Panc1 (cell line): ENCODE data around the gene PPP2R3A. TPM values are rescaled to one million over a fixed set of nuclear protein-coding genes. Genes with fewer than 3 reads are reported as not detected.

Experiments
- ATAC-seq: fragments of 200-7000 bp; cut with Tn5 transposase; 2 replicates; pipeline ENCODE4 v1.9.1; 2020; ENCODE audit warnings: mild to moderate bottlenecking, moderate library complexity
- BruUV-seq: library from RNA; stranded (reverse); fragments of 400-500 nt; replicated peaks from 2 replicates; lab custom pipeline; 2021; lab: Mats Ljungman, UMichigan
- CTCF ChIA-PET: fragments of 300-600 bp; sonication (Branson Sonifier 250); formaldehyde crosslinking; loops from one replicate; lab custom pipeline; 2022; ENCODE audit warnings: antibody characterized with exemption; lab: Charles Lee
- POLR2A ChIA-PET: fragments of 300-600 bp; sonication (Branson Sonifier 250); formaldehyde crosslinking; loops from one replicate; lab custom pipeline; 2022; ENCODE audit warnings: antibody characterized with exemption; lab: Charles Lee
- DNase-seq: peaks from one replicate; pipeline ENCODE4 v3.0.0-alpha.2; 2010; ENCODE audit warnings: low read depth, low spot score
- H3K27ac ChIP-seq: 2 replicates; pipeline ENCODE4 v1.5.1; 2011; ENCODE audit warnings: mild to moderate bottlenecking, low read length, inconsistent platforms
- H3K27me3 ChIP-seq: fragments of 200-500 bp; sonication (Bioruptor generic); 2 replicates; pipeline ENCODE4 v1.6.0; 2014; ENCODE audit warnings: low read length, inconsistent platforms; ENCODE audit not compliant: control insufficient read depth, insufficient read depth
- H3K36me3 ChIP-seq: fragments of 200-500 bp; sonication (Bioruptor generic); 2 replicates; pipeline ENCODE4 v1.5.1; 2014; ENCODE audit warnings: inconsistent platforms, mild to moderate bottlenecking, low read length, moderate library complexity; ENCODE audit not compliant: control insufficient read depth, insufficient read depth
- H3K4me1 ChIP-seq: 2 replicates; pipeline ENCODE4 v1.5.1; 2011; ENCODE audit warnings: inconsistent platforms, mild to moderate bottlenecking, low read length, moderate library complexity; ENCODE audit not compliant: control insufficient read depth, insufficient read depth
- H3K4me3 ChIP-seq, 2 experiments: 2 replicates each; pipeline ENCODE4 v1.5.1; 2011 to 2012; ENCODE audit warnings: low read depth in 2 of 2, low read length in 2 of 2, mild to moderate bottlenecking in 2 of 2, inconsistent platforms in 1 of 2, moderate library complexity in 1 of 2
- H3K9me3 ChIP-seq: fragments of 200-500 bp; sonication (Bioruptor generic); 2 replicates; pipeline ENCODE4 v1.5.1; 2014; ENCODE audit warnings: low read depth, mild to moderate bottlenecking, inconsistent platforms, low read length, moderate library complexity; ENCODE audit not compliant: control insufficient read depth, insufficient read depth
- CTCF ChIP-seq: fragments of 450-650 bp; IDR thresholded peaks from 2 replicates; pipeline ENCODE4 v1.5.1; 2017; ENCODE audit warnings: mild to moderate bottlenecking
- POLR2AphosphoS5 ChIP-seq: IDR thresholded peaks from 2 replicates; pipeline ENCODE4 v1.6.1; 2012; ENCODE audit warnings: mild to moderate bottlenecking, low read depth, low read length, moderate library complexity
- REST ChIP-seq, 2 experiments: IDR thresholded peaks; 2 replicates each; pipeline ENCODE4 v1.6.1; 2011 to 2012; ENCODE audit warnings: low read depth in 2 of 2, control low read depth in 1 of 2, low read length in 1 of 2, mild to moderate bottlenecking in 1 of 2, moderate library complexity in 1 of 2; ENCODE audit not compliant: insufficient read depth in 1 of 2
- SIN3A ChIP-seq: IDR thresholded peaks from 2 replicates; pipeline ENCODE4 v1.6.1; 2012; ENCODE audit warnings: low read depth, mild to moderate bottlenecking, low read length, moderate library complexity, borderline replicate concordance; ENCODE audit not compliant: insufficient read depth
- TCF7L2 ChIP-seq: IDR thresholded peaks from 2 replicates; pipeline ENCODE4 v1.6.1; 2011; ENCODE audit warnings: mild to moderate bottlenecking, low read depth, low read length, inconsistent platforms
- in situ Hi-C: cut with HindIII; loops from 2 replicates; pipeline ENCODE4 v1.10.0; 2016; ENCODE audit warnings: low sequenced_read_pairs, low pct_unique_long_range_greater_than_20kb
- intact Hi-C: fragments of 100-400 bp; cut with micrococcal nuclease; formaldehyde crosslinking; loops from one replicate; pipeline ENCODE4 v1.10.0; 2022; ENCODE audit not compliant: unreplicated experiment
- total RNA-seq: library from RNA; stranded (reverse); gene quantifications from one replicate; pipeline ENCODE4 v1.2.1, GENCODE V29; 2021; ENCODE audit not compliant: unreplicated experiment

The PPP2R3A gene
- total RNA-seq, 1 experiment from 2014 or later: 8.1 TPM

GRCh38 chr3:135944831-135945230, 20.7 kb upstream of the PPP2R3A start:
- DNase-seq (no peak), ATAC-seq (no peak)
- TF ChIP-seq SIN3A: no peak
- TF ChIP-seq TCF7L2: no peak
- no peak for TF ChIP-seq POLR2AphosphoS5
- TF ChIP-seq CTCF: no peak
- TF ChIP-seq REST (IDR thresholded peaks at IDR 0.05; ENCODE audit: insufficient read depth in 1 of 2, low read depth in 2 of 2, low read length in 1 of 2): no peak
- Histone ChIP-seq H3K4me1 (no peaks in the 10 kb centered on the region), H3K4me3 (no peak overlapping the region), H3K27me3 (peaks cover 4% of the 10 kb centered on the region; the same call in 1 of the 2 replicates), H3K27ac (no peak overlapping the region), H3K36me3 (no peaks in the 10 kb centered on the region), H3K9me3 (no peaks in the 10 kb centered on the region)
- in situ Hi-C loops: no loop called here
- ChIA-PET POLR2A (no interaction called here), CTCF (no interaction called here)
- BruUV-seq: no TSS peak
- intact Hi-C loops: no loop called here

GRCh38 chr3:135950941-135951340, 14.6 kb upstream of the PPP2R3A start:
- Histone ChIP-seq H3K36me3 (no peaks in the 10 kb centered on the region), H3K4me3 (no peak overlapping the region), H3K27me3 (no peaks in the 10 kb centered on the region), H3K4me1 (no peaks in the 10 kb centered on the region), H3K27ac (no peak overlapping the region), H3K9me3 (no peaks in the 10 kb centered on the region)
- DNase-seq: no peak
- TF ChIP-seq CTCF: no peak
- in situ Hi-C loops (no loop called here), intact Hi-C loops (no loop called here)
- ChIA-PET CTCF (no interaction called here), POLR2A (no interaction called here)
- BruUV-seq: no TSS peak
- no peak for ATAC-seq
